GM21390 (cell line): ENCODE results near the gene SLC31A1.

Experiments used
- ATAC-seq: cut with Tn5 transposase; IDR thresholded peaks from one replicate; pipeline ENCODE4 v1.9.1; 2021; ENCODE audit not compliant: unreplicated experiment

The SLC31A1 gene

GRCh38 chr9:113301548-113301947 lies 80.2 kb downstream of the SLC31A1 start:
- no peak for ATAC-seq

DNA sequence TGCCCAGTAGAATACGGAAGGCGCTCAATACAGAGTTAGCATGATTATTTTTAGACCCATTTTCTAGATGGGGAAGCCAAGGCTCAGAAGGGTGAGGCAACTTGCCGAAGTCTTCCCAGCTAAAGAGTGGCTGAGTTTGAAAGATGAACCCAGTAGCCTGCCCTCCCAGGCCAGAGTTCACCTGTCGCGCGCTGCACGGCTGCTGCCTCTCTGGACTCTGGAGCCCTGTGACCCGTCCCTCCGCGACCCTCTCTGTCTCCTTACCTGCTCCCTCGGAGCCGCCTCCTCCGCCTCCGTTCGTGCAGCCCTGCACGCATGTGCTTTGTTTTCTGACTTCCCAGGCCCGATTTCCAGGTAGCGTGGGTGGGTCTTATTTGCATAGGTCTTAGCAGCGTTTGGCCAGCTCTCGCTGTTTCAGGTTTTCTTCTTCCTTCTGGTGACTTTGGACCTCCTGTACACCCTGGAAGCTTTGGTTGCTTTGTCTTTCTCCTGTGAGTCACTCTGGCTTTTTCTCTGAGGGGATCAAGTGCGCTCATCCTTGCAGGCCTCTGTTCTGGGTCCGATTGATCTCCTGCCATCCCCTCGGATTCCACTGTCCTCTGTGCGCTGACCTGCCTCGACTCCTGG lies 81.6 kb downstream of the SLC31A1 start, which contains the start of gene RNF183:
RNF183 (minus strand) TSS at position 585 of the 627 bp plus-strand sequence. CDS start 5,192 bp downstream, outside the sequence.
- ATAC-seq, result no peak

GRCh38 chr9:113306566-113306965 lies 85.2 kb downstream of the SLC31A1 start:
- no peak for ATAC-seq

DNA sequence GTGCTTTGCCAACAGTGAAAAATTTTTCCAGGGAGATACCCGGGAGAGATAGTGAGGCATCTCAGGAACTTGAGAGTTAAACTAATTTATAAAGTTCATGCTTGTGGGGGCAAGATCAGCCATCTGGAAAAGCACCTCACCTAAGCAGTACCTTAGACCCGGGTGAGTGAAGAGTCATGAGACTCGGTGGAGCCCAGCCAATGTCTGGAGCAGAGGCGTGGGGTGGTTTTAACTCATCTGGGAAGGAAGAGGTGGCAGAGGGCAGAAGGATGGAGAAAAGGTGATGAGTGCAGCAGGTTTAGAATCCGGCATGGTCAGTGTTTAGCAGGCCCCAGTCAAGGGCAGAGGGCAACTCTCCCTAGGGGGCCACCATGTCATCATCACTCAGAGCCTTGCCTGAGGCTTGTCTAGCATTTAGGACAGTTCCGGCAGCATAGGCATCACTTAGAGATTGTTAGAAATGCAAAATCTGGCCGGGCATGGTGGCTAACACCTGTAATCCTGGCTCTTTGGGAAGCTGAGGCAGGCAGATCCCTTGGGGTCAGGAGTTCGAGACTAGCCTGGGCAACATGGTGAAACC lies 86.1 kb downstream of the SLC31A1 start:
- no peak for ATAC-seq

DNA sequence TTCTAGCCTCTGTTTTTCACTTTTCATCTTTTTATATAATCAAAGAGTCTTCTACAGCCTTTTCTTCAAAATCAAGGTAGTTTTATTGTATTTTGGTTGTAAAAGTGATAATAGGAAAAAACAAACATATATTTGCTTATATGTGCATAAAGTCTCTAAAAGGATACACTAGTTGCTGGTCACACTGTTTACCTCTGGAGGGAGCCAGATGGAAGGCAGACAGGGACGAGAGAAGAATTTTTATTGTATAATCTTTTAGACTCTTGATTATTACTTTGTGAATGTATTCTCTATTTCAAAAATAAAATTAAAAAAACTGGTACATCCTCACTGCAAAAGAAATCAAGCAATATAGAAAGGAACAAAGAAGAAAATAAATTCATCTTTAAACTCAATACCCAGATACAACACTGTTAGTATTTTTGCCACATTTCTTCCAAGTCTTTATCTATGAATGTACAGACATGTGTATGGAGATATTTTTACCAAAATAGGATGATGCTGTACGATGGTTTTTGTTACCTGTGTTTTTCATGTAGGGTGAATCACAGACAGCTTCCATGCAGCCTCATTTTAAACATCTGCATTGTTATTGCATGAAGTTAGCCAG lies 88.0 kb downstream of the SLC31A1 start:
- ATAC-seq, result no peak

GRCh38 chr9:113310538-113310937 lies 89.2 kb downstream of the SLC31A1 start:
- no peak for ATAC-seq

GRCh38 chr9:113311961-113312360 lies 90.6 kb downstream of the SLC31A1 start:
- ATAC-seq, result no peak

DNA sequence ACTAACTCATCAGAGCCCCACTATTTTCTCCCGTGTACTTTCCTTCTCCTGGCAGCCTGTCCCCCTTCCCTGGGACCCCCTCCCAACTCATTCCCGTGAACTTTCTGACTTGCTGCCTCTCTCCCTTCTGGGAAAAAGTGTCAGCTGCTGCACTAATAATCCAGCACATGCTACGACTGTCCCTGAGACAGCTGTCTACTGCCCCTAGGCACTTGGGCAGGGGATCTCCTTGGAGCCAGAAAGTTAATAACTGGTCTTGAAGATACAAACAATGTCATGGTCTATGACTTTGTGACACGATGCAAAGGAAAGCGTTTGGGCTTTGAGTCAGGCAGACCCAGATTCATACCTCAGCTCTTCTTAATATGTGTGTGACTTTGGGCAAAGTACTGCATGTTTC lies 91.9 kb downstream of the SLC31A1 start:
- no peak for ATAC-seq
